ENCODE results near the gene TPI1.

Gene TPI1

GRCh38 chr12:6824085-6824775, 43.1 kb upstream of the TPI1 start:
- no peak for FAIRE-seq
- no peak for DNase-seq (ENCODE audit: insufficient read length)
- TF ChIP-seq TAF1 (IDR thresholded peaks at IDR 0.05; ENCODE audit: borderline replicate concordance, low read depth, low read length) = no peak

GRCh38 chr12:6824901-6825381, 42.4 kb upstream of the TPI1 start:
- TF ChIP-seq POLR2AphosphoS5 (IDR thresholded peaks at IDR 0.05; ENCODE audit: low read depth, low read length) (no peak), POLR2A (IDR thresholded peaks at IDR 0.05; ENCODE audit: low read depth, low read length) (no peak), TAF1 (IDR thresholded peaks at IDR 0.05; ENCODE audit: borderline replicate concordance, low read depth, low read length) (no peak)
- FAIRE-seq = no peak
- no peak for DNase-seq (ENCODE audit: insufficient read length)

- TF ChIP-seq POLR2A (IDR thresholded peaks at IDR 0.05; ENCODE audit: low read depth, low read length) (no peak), POLR2AphosphoS5 (IDR thresholded peaks at IDR 0.05; ENCODE audit: low read depth, low read length) (no peak), TAF1 (IDR thresholded peaks at IDR 0.05; ENCODE audit: borderline replicate concordance, low read depth, low read length) (no peak)
- DNase-seq (ENCODE audit: insufficient read length) = peak; percentile 94
- peak; percentile 88 for FAIRE-seq
Measured at GRCh38 chr12:6825398-6826124, 41.8 kb upstream of the TPI1 start.

- no peak for DNase-seq (ENCODE audit: insufficient read length)
- no peak for TF ChIP-seq TAF1 (IDR thresholded peaks at IDR 0.05; ENCODE audit: borderline replicate concordance, low read depth, low read length)
- no peak for TF ChIP-seq POLR2A (IDR thresholded peaks at IDR 0.05; ENCODE audit: low read depth, low read length)
- FAIRE-seq = no peak
Measured at GRCh38 chr12:6826125-6826733, 41.1 kb upstream of the TPI1 start.

GRCh38 chr12:6826734-6827436, 40.4 kb upstream of the TPI1 start:
- TF ChIP-seq POLR2A (IDR thresholded peaks at IDR 0.05; ENCODE audit: low read depth, low read length) (no peak), TAF1 (IDR thresholded peaks at IDR 0.05; ENCODE audit: borderline replicate concordance, low read depth, low read length) (no peak), POLR2AphosphoS5 (IDR thresholded peaks at IDR 0.05; ENCODE audit: low read depth, low read length) (no peak)
- FAIRE-seq = no peak
- DNase-seq (ENCODE audit: insufficient read length) = no peak

- DNase-seq (ENCODE audit: insufficient read length) = no peak
- FAIRE-seq = peak; percentile 14
- TF ChIP-seq TAF1 (IDR thresholded peaks at IDR 0.05; ENCODE audit: borderline replicate concordance, low read depth, low read length) = no peak
- TF ChIP-seq POLR2AphosphoS5 (IDR thresholded peaks at IDR 0.05; ENCODE audit: low read depth, low read length) = no peak
- no peak for TF ChIP-seq POLR2A (IDR thresholded peaks at IDR 0.05; ENCODE audit: low read depth, low read length)
Measured at GRCh38 chr12:6827437-6827911, 39.9 kb upstream of the TPI1 start.

- no peak for TF ChIP-seq TAF1 (IDR thresholded peaks at IDR 0.05; ENCODE audit: borderline replicate concordance, low read depth, low read length)
- no peak for TF ChIP-seq POLR2AphosphoS5 (IDR thresholded peaks at IDR 0.05; ENCODE audit: low read depth, low read length)
- TF ChIP-seq POLR2A (IDR thresholded peaks at IDR 0.05; ENCODE audit: low read depth, low read length) = no peak
- FAIRE-seq (no peak), DNase-seq (ENCODE audit: insufficient read length) (no peak)
Measured at GRCh38 chr12:6827982-6828780, 39.1 kb upstream of the TPI1 start, which contains the start of gene P3H3. Gene P3H3, plus strand, starts transcription at chr12:6828407. Its CDS starts 34 bp downstream, at chr12:6828441.

- FAIRE-seq (no peak), DNase-seq (ENCODE audit: insufficient read length) (no peak)
- TF ChIP-seq POLR2AphosphoS5 (IDR thresholded peaks at IDR 0.05; ENCODE audit: low read depth, low read length) = no peak
- TF ChIP-seq TAF1 (IDR thresholded peaks at IDR 0.05; ENCODE audit: borderline replicate concordance, low read depth, low read length) = no peak
- no peak for TF ChIP-seq POLR2A (IDR thresholded peaks at IDR 0.05; ENCODE audit: low read depth, low read length)
Measured at GRCh38 chr12:6828781-6829535, 38.4 kb upstream of the TPI1 start.

GRCh38 chr12:6829536-6830220, 37.7 kb upstream of the TPI1 start:
- TF ChIP-seq POLR2A (IDR thresholded peaks at IDR 0.05; ENCODE audit: low read depth, low read length) = no peak
- no peak for TF ChIP-seq TAF1 (IDR thresholded peaks at IDR 0.05; ENCODE audit: borderline replicate concordance, low read depth, low read length)
- no peak for TF ChIP-seq POLR2AphosphoS5 (IDR thresholded peaks at IDR 0.05; ENCODE audit: low read depth, low read length)
- FAIRE-seq = peak; percentile 33
- DNase-seq (ENCODE audit: insufficient read length) = no peak
